HG02885 (cell line): ENCODE data around the gene GALNT11.

Experiments
- ATAC-seq: cut with Tn5 transposase; IDR thresholded peaks from one replicate; pipeline ENCODE4 v1.9.1; 2021; ENCODE audit warnings: mild to moderate bottlenecking; ENCODE audit not compliant: unreplicated experiment, poor library complexity

Gene GALNT11

DNA sequence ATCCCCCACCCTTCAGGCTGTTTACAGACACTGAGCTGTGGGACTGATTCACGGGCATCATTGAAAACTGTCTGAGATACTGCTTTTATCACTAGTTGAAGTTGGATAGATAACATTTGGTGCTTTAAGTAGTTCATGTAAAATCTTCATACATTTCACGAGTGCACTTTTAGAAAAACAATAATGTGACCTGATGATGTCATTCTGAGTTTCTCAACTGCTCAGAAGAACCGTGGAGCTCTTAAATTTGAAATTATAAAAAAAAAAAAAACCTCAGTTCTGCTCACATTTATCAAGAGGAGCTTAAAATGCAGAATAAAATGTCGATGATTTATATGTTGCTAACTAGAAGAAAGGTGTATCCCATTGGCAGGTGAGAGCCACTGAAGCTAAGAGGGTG lies 81.5 kb downstream of the GALNT11 start:
- ATAC-seq, result no peak

- ATAC-seq, result no peak
Observed at GRCh38 chr7:152107945-152108344, 82.5 kb downstream of the GALNT11 start.

- no peak for ATAC-seq
Observed at GRCh38 chr7:152108359-152108758, 82.9 kb downstream of the GALNT11 start.

DNA sequence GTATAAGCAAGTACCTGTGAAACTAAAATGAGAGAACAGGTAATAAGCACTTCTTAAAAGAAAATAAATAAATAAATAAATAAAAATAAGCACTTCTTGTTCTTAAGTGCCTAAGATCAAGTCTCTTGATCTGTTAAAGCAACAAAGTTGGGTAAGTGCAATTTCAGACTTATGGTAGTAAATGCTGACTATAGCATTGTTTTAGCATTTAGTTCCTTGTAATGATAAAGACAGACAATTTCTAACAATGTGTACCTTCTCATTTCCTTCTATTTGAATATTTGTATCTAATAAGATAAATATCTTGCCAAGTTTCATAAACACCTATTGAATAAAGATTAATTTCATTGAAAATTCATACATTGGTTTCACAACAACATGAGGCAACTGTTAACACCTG lies 87.4 kb downstream of the GALNT11 start:
- ATAC-seq, result no peak

GRCh38 chr7:152115021-152115718 lies 89.7 kb downstream of the GALNT11 start:
- no peak for ATAC-seq

DNA sequence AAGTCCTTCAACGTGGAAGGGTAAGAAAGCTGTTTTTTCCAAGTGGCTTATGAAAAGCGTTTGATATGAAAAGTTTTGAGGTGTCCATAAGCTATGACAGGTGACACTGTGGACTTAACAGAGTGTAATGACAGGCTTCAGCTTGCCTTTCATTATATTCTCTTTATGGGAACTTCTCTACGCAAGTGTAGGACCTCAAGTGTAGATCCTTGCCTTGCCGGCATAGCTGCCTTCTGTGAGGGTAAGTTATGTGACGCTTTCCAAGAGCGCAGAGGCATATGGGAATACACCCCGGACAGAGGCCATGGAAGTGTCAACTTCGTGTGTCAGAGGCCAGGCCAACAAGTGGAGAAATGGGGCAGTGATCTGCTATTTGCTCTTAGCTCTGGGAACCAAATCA lies 91.9 kb downstream of the GALNT11 start:
- ATAC-seq, result no peak

GRCh38 chr7:152120210-152120609 lies 94.7 kb downstream of the GALNT11 start:
- ATAC-seq, result no peak

DNA sequence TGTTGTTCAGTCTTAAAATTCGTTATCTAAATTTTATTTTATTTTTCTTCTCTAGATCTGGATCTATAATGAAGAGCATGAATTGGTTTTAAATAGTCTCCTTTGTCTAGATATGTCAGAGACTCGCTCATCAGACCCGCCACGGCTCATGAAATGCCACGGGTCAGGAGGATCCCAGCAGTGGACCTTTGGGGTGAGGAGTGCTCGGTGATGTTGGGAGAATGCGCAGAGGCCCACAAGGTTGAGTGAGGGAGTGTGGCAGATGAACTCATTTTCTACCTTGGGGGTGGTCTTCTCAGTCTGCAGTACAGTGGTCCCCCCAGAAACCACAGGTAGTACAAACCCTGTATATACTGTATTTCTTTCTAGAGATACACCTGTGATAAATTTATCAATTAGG lies 95.3 kb downstream of the GALNT11 start:
- ATAC-seq, result no peak

DNA sequence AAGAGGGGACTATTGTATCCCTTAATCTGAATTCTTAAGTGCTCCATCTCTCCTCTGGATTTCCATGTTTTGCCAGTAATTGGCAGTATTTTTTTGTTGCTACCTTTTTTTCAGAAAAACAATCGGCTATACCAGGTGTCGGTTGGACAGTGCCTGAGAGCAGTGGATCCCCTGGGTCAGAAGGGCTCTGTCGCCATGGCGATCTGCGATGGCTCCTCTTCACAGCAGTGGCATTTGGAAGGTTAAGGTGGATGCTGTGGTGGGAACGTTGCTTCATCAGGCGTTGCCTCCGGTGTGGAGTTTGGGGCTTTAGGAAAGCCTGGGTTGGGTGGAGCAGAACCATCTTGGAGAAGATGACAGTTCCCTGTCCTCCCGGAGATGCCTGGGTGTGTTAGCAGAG lies 96.0 kb downstream of the GALNT11 start:
- ATAC-seq, result no peak

GRCh38 chr7:152122540-152122939 lies 97.1 kb downstream of the GALNT11 start:
- no peak for ATAC-seq

GRCh38 chr7:152126741-152127140 lies 101.3 kb downstream of the GALNT11 start:
- no peak for ATAC-seq

DNA sequence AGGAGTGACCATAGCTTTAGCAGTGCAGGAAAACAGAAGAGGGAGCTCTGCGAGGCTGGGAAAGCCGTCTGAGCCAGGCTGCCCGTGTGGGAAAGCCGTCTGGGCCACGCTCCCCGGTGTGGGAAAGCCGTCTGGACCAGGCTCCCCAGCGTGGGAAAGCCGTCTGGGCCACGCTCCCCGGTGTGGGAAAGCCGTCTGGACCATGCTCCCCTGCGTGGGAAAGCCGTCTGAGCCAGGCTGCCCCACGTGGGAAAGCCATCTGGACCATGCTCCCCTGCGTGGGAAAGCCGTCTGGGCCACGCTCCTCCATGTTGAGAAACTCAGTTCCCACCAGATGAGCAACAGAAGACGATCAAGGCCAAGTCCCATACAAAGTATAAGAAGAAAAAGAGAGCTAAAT lies 101.8 kb downstream of the GALNT11 start:
- ATAC-seq, result no peak

DNA sequence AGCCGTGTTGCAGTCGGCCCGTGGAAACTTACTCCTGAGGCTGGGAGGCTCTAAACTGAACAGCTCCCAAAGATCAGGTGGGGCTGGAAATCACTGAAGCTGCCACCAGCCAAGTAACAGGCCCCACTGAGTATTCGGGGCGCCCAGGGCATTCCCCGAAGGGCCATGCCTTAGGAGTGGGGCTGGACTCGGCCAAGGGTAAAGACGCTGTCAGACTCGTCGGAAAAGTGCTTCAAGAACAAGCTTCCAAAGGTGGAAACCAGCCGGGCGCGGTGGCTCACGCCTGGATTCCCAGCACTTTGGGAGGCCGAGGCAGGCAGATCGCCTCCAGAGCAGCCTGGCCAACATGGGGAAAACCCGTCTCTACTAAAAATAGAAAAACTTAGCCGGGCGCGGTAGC lies 102.8 kb downstream of the GALNT11 start:
- no peak for ATAC-seq

GRCh38 chr7:152128741-152129461 lies 103.4 kb downstream of the GALNT11 start:
- no peak for ATAC-seq

GRCh38 chr7:152129682-152130081 lies 104.2 kb downstream of the GALNT11 start:
- no peak for ATAC-seq

DNA sequence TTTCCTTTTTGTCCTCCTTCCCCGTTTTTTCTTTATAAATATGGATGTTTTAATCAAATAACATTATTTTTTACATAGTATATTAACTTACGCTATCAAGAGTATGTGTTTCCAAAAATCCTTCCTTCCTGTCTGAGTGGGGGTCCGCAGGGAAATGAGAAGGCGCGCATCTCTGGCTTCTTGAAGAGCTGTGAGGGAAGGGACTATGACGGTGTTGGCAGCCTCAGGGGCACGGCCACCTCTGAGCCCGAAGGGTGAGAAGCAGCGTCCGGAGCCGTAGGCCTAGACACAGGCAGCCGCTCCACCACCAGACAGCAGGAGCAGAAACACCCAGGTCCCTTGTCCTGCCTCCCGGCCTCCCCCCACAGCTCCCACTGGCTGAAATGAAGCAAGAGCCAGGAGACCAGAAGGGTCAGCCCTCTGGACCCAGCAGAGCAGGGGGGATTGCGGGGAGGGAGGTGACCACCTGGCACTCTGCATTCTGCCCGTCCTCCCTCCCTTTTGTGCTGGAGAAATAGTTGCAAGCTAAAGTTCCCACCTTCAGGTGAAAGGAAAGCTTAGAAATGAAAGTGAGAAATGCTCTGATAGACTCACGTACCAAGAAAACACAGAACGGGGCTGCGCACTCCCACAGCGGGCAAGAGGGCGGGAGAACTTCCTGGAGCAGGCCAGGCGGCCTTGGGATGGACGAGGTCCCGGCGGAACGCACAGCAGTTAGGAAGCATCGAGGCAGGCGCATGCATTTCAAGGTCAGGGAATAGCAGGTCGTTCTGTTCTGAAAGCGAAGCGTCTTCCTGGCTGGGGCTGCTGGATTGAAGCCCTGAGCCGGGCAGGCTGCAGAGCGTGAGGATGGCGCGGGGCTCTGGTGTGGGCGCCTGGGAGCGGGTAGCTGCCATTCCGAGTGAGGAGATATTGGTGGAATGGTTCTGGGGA lies 105.5 kb downstream of the GALNT11 start:
- no peak for ATAC-seq

- no peak for ATAC-seq
Observed at GRCh38 chr7:152131981-152132494, 106.6 kb downstream of the GALNT11 start.

GRCh38 chr7:152132812-152133211 lies 107.3 kb downstream of the GALNT11 start:
- no peak for ATAC-seq

- no peak for ATAC-seq
Observed at GRCh38 chr7:152133804-152134203, 108.3 kb downstream of the GALNT11 start.

DNA sequence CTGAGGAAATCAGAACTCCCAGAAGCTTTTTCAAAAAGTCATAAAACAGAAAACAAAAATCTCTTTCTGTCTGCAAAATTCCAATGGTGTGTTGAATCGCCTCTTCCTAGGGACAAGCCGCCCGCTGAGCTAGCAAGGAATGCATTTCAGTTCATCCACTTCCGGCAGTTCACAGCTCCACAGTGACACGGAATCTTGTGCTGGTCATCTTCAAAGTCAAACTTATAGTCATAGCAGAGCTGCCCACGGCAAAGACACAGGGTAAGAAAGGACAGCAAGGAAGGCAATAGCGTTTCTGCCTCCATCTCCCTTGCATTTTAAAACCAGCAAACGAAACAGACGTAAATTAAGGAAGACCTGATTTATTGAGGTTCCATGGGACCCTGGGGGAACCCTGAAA lies 111.2 kb downstream of the GALNT11 start:
- ATAC-seq, result no peak
